Adipocyte (in vitro differentiated cells): Measurements from ENCODE around the gene ZNF687.

Source experiments
- DNase-seq: peaks from one replicate; pipeline ENCODE4 v3.0.0-alpha.2; 2015; ENCODE audit warnings: low read depth
- H3K27me3 ChIP-seq: replicated peaks from 2 replicates; pipeline ENCODE4 v1.7.0; 2013; ENCODE audit warnings: mild to moderate bottlenecking, low read length, moderate library complexity; ENCODE audit not compliant: control insufficient read depth, insufficient read depth
- H3K36me3 ChIP-seq: 2 replicates; pipeline ENCODE4 v1.7.0; 2013; ENCODE audit warnings: low read length, mild to moderate bottlenecking, moderate library complexity; ENCODE audit not compliant: control insufficient read depth, insufficient read depth, severe bottlenecking
- H3K4me1 ChIP-seq: 2 replicates; pipeline ENCODE4 v1.7.0; 2013; ENCODE audit warnings: mild to moderate bottlenecking, low read length, moderate library complexity; ENCODE audit not compliant: control insufficient read depth, insufficient read depth
- H3K4me3 ChIP-seq: 2 replicates; pipeline ENCODE4 v1.7.0; 2013; ENCODE audit warnings: mild to moderate bottlenecking, low read length, moderate library complexity
- H3K9ac ChIP-seq: 2 replicates; pipeline ENCODE4 v1.7.0; 2013; ENCODE audit warnings: mild to moderate bottlenecking, low read length, moderate library complexity
- H3K9me3 ChIP-seq: 2 replicates; pipeline ENCODE4 v1.7.0; 2013; ENCODE audit warnings: mild to moderate bottlenecking, low read length, moderate library complexity; ENCODE audit not compliant: control insufficient read depth

The ZNF687 gene

GRCh38 chr1:151314137-151314875 lies 32.2 kb downstream of the ZNF687 start:
- Histone ChIP-seq H3K4me1 (peaks cover 67% of the 10 kb centered on the region), H3K9me3 (no peaks in the 10 kb centered on the region), H3K27me3 (no peaks in the 10 kb centered on the region), H3K9ac (peak overlapping the region; percentile 71), H3K36me3 (peaks cover 48% of the 10 kb centered on the region), H3K4me3 (peak overlapping the region; percentile 43)
- DNase-seq: peak; percentile 93

GRCh38 chr1:151315565-151316235 lies 33.6 kb downstream of the ZNF687 start:
- Histone ChIP-seq H3K36me3 (peaks cover 59% of the 10 kb centered on the region), H3K9ac (no peak overlapping the region), H3K4me3 (no peak overlapping the region), H3K9me3 (no peaks in the 10 kb centered on the region), H3K27me3 (no peaks in the 10 kb centered on the region), H3K4me1 (peaks cover 59% of the 10 kb centered on the region)
- no peak for DNase-seq

- no peak overlapping the region for H3K9ac ChIP-seq
- peaks cover 27% of the 10 kb centered on the region for H3K4me1 ChIP-seq
- no peak for DNase-seq
- peaks cover 74% of the 10 kb centered on the region for H3K36me3 ChIP-seq
- no peaks in the 10 kb centered on the region for H3K9me3 ChIP-seq
- H3K4me3 ChIP-seq: no peak overlapping the region
- no peaks in the 10 kb centered on the region for H3K27me3 ChIP-seq
These were observed 36.9 kb downstream of the ZNF687 start for GRCh38 chr1:151318975-151319374.

GRCh38 chr1:151324390-151324930 lies 42.4 kb downstream of the ZNF687 start:
- Histone ChIP-seq H3K36me3 (peaks cover 44% of the 10 kb centered on the region), H3K9me3 (no peaks in the 10 kb centered on the region), H3K27me3 (no peaks in the 10 kb centered on the region), H3K4me3 (no peak overlapping the region), H3K9ac (no peak overlapping the region), H3K4me1 (peaks cover 37% of the 10 kb centered on the region)
- no peak for DNase-seq

GRCh38 chr1:151325231-151325630 lies 43.1 kb downstream of the ZNF687 start:
- Histone ChIP-seq H3K36me3 (peaks cover 39% of the 10 kb centered on the region), H3K9me3 (no peaks in the 10 kb centered on the region), H3K27me3 (no peaks in the 10 kb centered on the region), H3K9ac (peak overlapping the region; percentile 89), H3K4me3 (peak overlapping the region; percentile 87), H3K4me1 (peaks cover 33% of the 10 kb centered on the region)
- DNase-seq: no peak

GRCh38 chr1:151325646-151326429 lies 43.7 kb downstream of the ZNF687 start:
- Histone ChIP-seq H3K9ac (peak overlapping the region; percentile 89), H3K4me3 (peak overlapping the region; percentile 87)
- peak; percentile 74 for DNase-seq

GRCh38 chr1:151326619-151327222 lies 44.6 kb downstream of the ZNF687 start:
- peak overlapping the region; percentile 87 for H3K4me3 ChIP-seq
- H3K27me3 ChIP-seq: no peaks in the 10 kb centered on the region
- peak overlapping the region; percentile 89 for H3K9ac ChIP-seq
- no peaks in the 10 kb centered on the region for H3K9me3 ChIP-seq
- peak; percentile 77 for DNase-seq
- H3K4me1 ChIP-seq: peaks cover 33% of the 10 kb centered on the region
- peaks cover 30% of the 10 kb centered on the region for H3K36me3 ChIP-seq

More at GRCh38 chr1:151325646-151326429, 43.7 kb downstream of the ZNF687 start:
- Histone ChIP-seq H3K36me3 (peaks cover 33% of the 10 kb centered on the region), H3K27me3 (no peaks in the 10 kb centered on the region), H3K9me3 (no peaks in the 10 kb centered on the region), H3K4me1 (peaks cover 33% of the 10 kb centered on the region)

GRCh38 chr1:151327223-151327902 lies 45.3 kb downstream of the ZNF687 start, which contains the start of gene PI4KB:
Gene PI4KB (minus strand): TSS chr1:151327416. CDS start chr1:151316481, 10,935 bp downstream.
- Histone ChIP-seq H3K4me3 (peak within 1 kb of the TSS; percentile 87), H3K9ac (peak within 1 kb of the TSS; percentile 89), H3K27me3 (no peaks in the 10 kb centered on the region), H3K36me3 (peaks cover 25% of the 10 kb centered on the region), H3K9me3 (no peaks in the 10 kb centered on the region), H3K4me1 (peaks cover 33% of the 10 kb centered on the region)
- peak; percentile 99 for DNase-seq

- no peak for DNase-seq
- Histone ChIP-seq H3K36me3 (peaks cover 18% of the 10 kb centered on the region), H3K27me3 (no peaks in the 10 kb centered on the region), H3K4me3 (peak overlapping the region; percentile 87), H3K9me3 (no peaks in the 10 kb centered on the region), H3K4me1 (peaks cover 33% of the 10 kb centered on the region), H3K9ac (peak overlapping the region; percentile 89)
These were observed 46.0 kb downstream of the ZNF687 start for GRCh38 chr1:151327903-151328674.

- H3K27me3 ChIP-seq: no peaks in the 10 kb centered on the region
- no peak overlapping the region for H3K9ac ChIP-seq
- H3K36me3 ChIP-seq: no peaks in the 10 kb centered on the region
- no peaks in the 10 kb centered on the region for H3K4me1 ChIP-seq
- no peaks in the 10 kb centered on the region for H3K9me3 ChIP-seq
- H3K4me3 ChIP-seq: no peak overlapping the region
- DNase-seq: no peak
These were observed 52.7 kb downstream of the ZNF687 start for GRCh38 chr1:151334822-151335221.
